K562 (cell line): Measurements from ENCODE around the gene ZNF385C. TPM values are rescaled to one million over a fixed set of nuclear protein-coding genes. Genes with fewer than 3 reads are reported as not detected.
A peak's percentile ranks its signal among the peaks of the same experiment; 100 is the strongest.

ENCODE experiments used
- ARID4B ChIP-seq: sonication (generic); formaldehyde crosslinking; IDR thresholded peaks from 2 replicates; pipeline ENCODE4 v1.8.0; 2022; ENCODE audit warnings: mild to moderate bottlenecking, missing genetic modification reagents
- ATF1 ChIP-seq, 2 experiments: fragments of 450-650 bp in 1 of 2; IDR thresholded peaks; 2 replicates each; pipeline ENCODE4 v1.6.1; 2016; ENCODE audit warnings: missing compliant biosample characterization in 1 of 2, missing genetic modification characterization in 1 of 2
- CREBBP ChIP-seq: IDR thresholded peaks from one replicate; pipeline ENCODE4 v1.6.1; 2012; ENCODE audit warnings: low read depth, mild to moderate bottlenecking, control low read depth, inconsistent platforms, low read length
- CSDE1 ChIP-seq, 2 experiments: fragments of 450-650 bp; IDR thresholded peaks; 2 replicates each; pipeline ENCODE4 v1.6.1; 2016; ENCODE audit warnings: mild to moderate bottlenecking in 1 of 2
- GTF2B ChIP-seq: IDR thresholded peaks from 2 replicates; pipeline ENCODE4 v1.6.1; 2011; ENCODE audit not compliant: insufficient read length; ENCODE audit errors: extremely low read depth
- HCFC1 ChIP-seq: IDR thresholded peaks from 2 replicates; pipeline ENCODE4 v1.6.1; 2012; ENCODE audit warnings: low read depth, low read length, improper control_type of control experiment
- HINFP ChIP-seq: fragments of 450-650 bp; conservative IDR thresholded peaks from 2 replicates; pipeline ENCODE4 v1.6.1; 2016; ENCODE audit warnings: missing genetic modification characterization, low read depth, mild to moderate bottlenecking, control low read depth, missing compliant biosample characterization
- MAFK ChIP-seq: IDR thresholded peaks from 2 replicates; pipeline ENCODE4 v1.6.1; 2011; ENCODE audit warnings: low read length, improper control_type of control experiment
- MIER1 ChIP-seq: fragments of 450-650 bp; IDR thresholded peaks from 2 replicates; pipeline ENCODE4 v1.6.1; 2016; ENCODE audit warnings: antibody characterized with exemption, mild to moderate bottlenecking, low read depth
- PCBP1 ChIP-seq: fragments of 200-400 bp; formaldehyde crosslinking; IDR thresholded peaks from 2 replicates; pipeline ENCODE4 v1.6.1; 2018; ENCODE audit warnings: mild to moderate bottlenecking, low read depth, low read length; ENCODE audit not compliant: poor library complexity, severe bottlenecking
- PCBP2 ChIP-seq: fragments of 200-400 bp; formaldehyde crosslinking; IDR thresholded peaks from 2 replicates; pipeline ENCODE4 v1.6.1; 2018; ENCODE audit warnings: low read length, low read depth, mild to moderate bottlenecking, moderate library complexity; ENCODE audit not compliant: poor library complexity, severe bottlenecking
- PRDM10 ChIP-seq: fragments of 450-650 bp; IDR thresholded peaks from 2 replicates; pipeline ENCODE4 v1.6.1; 2018; ENCODE audit not compliant: partially characterized antibody
- RFX7 ChIP-seq: fragments of 250-450 bp; sonication (Bioruptor Pico); IDR thresholded peaks from 2 replicates; pipeline ENCODE4 v1.5.1; 2021; ENCODE audit warnings: mild to moderate bottlenecking
- ZC3H8 ChIP-seq: fragments of 450-650 bp; IDR thresholded peaks from 2 replicates; pipeline ENCODE4 v1.6.1; 2017
- ZNF143 ChIP-seq: sonication (generic); formaldehyde crosslinking; IDR thresholded peaks from 2 replicates; pipeline ENCODE4 v1.9.0; 2022; ENCODE audit warnings: mild to moderate bottlenecking, missing genetic modification reagents
- ZNF197 ChIP-seq: fragments of 200-800 bp; sonication (Bioruptor generic); IDR thresholded peaks from 2 replicates; pipeline ENCODE4 v1.6.1; 2016; ENCODE audit warnings: low read depth, missing genetic modification characterization, missing compliant biosample characterization
- ZNF57 ChIP-seq: fragments of 450-650 bp; formaldehyde crosslinking; IDR thresholded peaks from 2 replicates; pipeline ENCODE4 v1.4.0; 2020; ENCODE audit warnings: mild to moderate bottlenecking, moderate library complexity
- polyA plus RNA-seq, 8 experiments: library from polyadenylated mRNA; depleted of rRNA in 4 of 8; stranded (reverse) in 5 of 8; unstranded in 3 of 8; fragments of >200 nt; fragmentation: Nextera tagmentation in 2 of 8; fragmentation: Illumina TruSeq in 1 of 8; extraction: Ambion mirVana in 2 of 8; extraction: Trizol in 1 of 8; gene quantifications; 2 replicates each; pipeline versions ENCODE4 v1.2.1 to v1.2.3, GENCODE V29; 2011 to 2014; ENCODE audit warnings: inconsistent platforms in 1 of 8, missing spikeins in 1 of 8
- total RNA-seq, 7 experiments: library from RNA; depleted of rRNA in 6 of 7; stranded (reverse); fragments of >200 nt in 6 of 7; fragmentation: Illumina TruSeq in 2 of 7; extraction: Trizol in 2 of 7; gene quantifications; 2 replicates each; pipeline versions ENCODE4 v1.2.1 to v1.2.3, GENCODE V29; 2011 to 2021; ENCODE audit warnings: low replicate concordance in 1 of 7

ZNF385C gene
- total and polyA plus RNA-seq, 9 of the 15 experiments (the other 6 are each of a cell fraction or from before 2014, with no cell fraction given) = 0.03 to 0.35 (median 0.18) TPM; not detected in 1

- TF ChIP-seq ARID4B (peak; percentile 27; the same call in 1 of the 2 replicates), PRDM10 (peak; percentile 46), ZNF143 (no peak), CREBBP (no peak), MAFK (no peak), GTF2B (no peak), PCBP2 (no peak), ATF1 (CRISPR knock-in tag; IDR thresholded peaks at IDR 0.05) (no peak), ATF1 (tag; IDR thresholded peaks at IDR 0.05) (peak; percentile 57), CSDE1 (IDR thresholded peaks at IDR 0.05) (no peak), ZNF197 (0 out of 2 replicates have a peak, but pooled peaks have one; percentile 52), MIER1 (no peak), PCBP1 (peak; percentile 43), RFX7 (CRISPR knock-in tag) (no peak), HCFC1 (peak; percentile 76), ZC3H8 (no peak), ZNF57 (CRISPR knock-in tag) (no peak), HINFP (no peak)
These were observed 78.5 kb downstream of the ZNF385C start, which contains the start of gene NKIRAS2 (continued) for GRCh38 chr17:42019509-42020404.
